HT-29 (cell line): ENCODE measurements around the gene RABGGTA. TPM values are rescaled to one million over a fixed set of nuclear protein-coding genes. Genes with fewer than 3 reads are reported as not detected.
"Not testable (repeated sequence)": the region's sequence is repeated elsewhere in the genome, so short reads cannot be mapped to it uniquely, and the experiment has no call there.

Experiments
- DNase-seq: peaks from one replicate; pipeline ENCODE4 v3.0.0-alpha.2; 2015; ENCODE audit warnings: low spot score
- total RNA-seq: library from RNA; depleted of rRNA; stranded (reverse); fragments of >200 nt; shearing (Covaris generic); gene quantifications from 2 replicates; pipeline ENCODE4 v1.2.3, GENCODE V29; 2014

RABGGTA gene
- total RNA-seq, 1 experiment from 2014 or later, result 34.4 TPM

GRCh38 chr14:24260780-24261157, 10.6 kb downstream of the RABGGTA start:
- DNase-seq, result no peak

GRCh38 chr14:24260026-24260779, 11.2 kb downstream of the RABGGTA start:
- no peak for DNase-seq

GRCh38 chr14:24259282-24260025, 11.9 kb downstream of the RABGGTA start:
- DNase-seq, result no peak

GRCh38 chr14:24258548-24259265, 12.7 kb downstream of the RABGGTA start:
- DNase-seq, result no peak

- no peak for DNase-seq
These were observed 13.3 kb downstream of the RABGGTA start for GRCh38 chr14:24258119-24258518.

- DNase-seq, result no peak
These were observed 14.4 kb downstream of the RABGGTA start for GRCh38 chr14:24256960-24257359.

GRCh38 chr14:24255931-24256711, 15.3 kb downstream of the RABGGTA start:
- DNase-seq, result no peak

- no peak for DNase-seq
These were observed 16.0 kb downstream of the RABGGTA start for GRCh38 chr14:24255438-24255837.

GRCh38 chr14:24254630-24255392, 16.6 kb downstream of the RABGGTA start:
- DNase-seq, result no peak

- no peak for DNase-seq
These were observed 17.5 kb downstream of the RABGGTA start for GRCh38 chr14:24253936-24254335.

GRCh38 chr14:24252289-24253124, 18.9 kb downstream of the RABGGTA start:
- no peak for DNase-seq

- DNase-seq, result no peak
These were observed 19.5 kb downstream of the RABGGTA start for GRCh38 chr14:24251880-24252288.

GRCh38 chr14:24250354-24250753, 21.0 kb downstream of the RABGGTA start:
- DNase-seq, result no peak

GRCh38 chr14:24249230-24250021, 22.0 kb downstream of the RABGGTA start:
- DNase-seq, result no peak

GRCh38 chr14:24247422-24247821, 24.0 kb downstream of the RABGGTA start:
- DNase-seq, result no peak

- DNase-seq, result no peak
These were observed 24.6 kb downstream of the RABGGTA start for GRCh38 chr14:24246765-24247212.

- not testable (repeated sequence) for DNase-seq
These were observed 26.0 kb downstream of the RABGGTA start for GRCh38 chr14:24245350-24245749.

- no peak for DNase-seq
These were observed 28.0 kb downstream of the RABGGTA start for GRCh38 chr14:24243336-24243836.
